Measurements from ENCODE around the gene CHML.
"Not testable (repeated sequence)": the region's sequence is repeated elsewhere in the genome, so short reads cannot be mapped to it uniquely, and the experiment has no call there.

CHML gene

GRCh38 chr1:241640149-241640866 is at the start of gene CHML, which contains the start of gene OPN3:
Gene CHML, minus strand, starts transcription at chr1:241640369. Its CDS starts 4,603 bp downstream, at chr1:241635766.
Gene OPN3, minus strand, starts transcription at chr1:241640369. Its CDS starts 115 bp downstream, at chr1:241640254.
- DNase-seq, result peak; percentile 96

- no peak for DNase-seq
Measured at GRCh38 chr1:241688940-241689368, 48.8 kb upstream of the CHML start.

- DNase-seq, result no peak
Measured at GRCh38 chr1:241684108-241684507, 43.9 kb upstream of the CHML start.

- no peak for DNase-seq
Measured at GRCh38 chr1:241682921-241683320, 42.8 kb upstream of the CHML start.

- not testable (repeated sequence) for DNase-seq
Measured at GRCh38 chr1:241681861-241682448, 41.8 kb upstream of the CHML start.

GRCh38 chr1:241679961-241680360 is 39.8 kb upstream of the CHML start:
- no peak for DNase-seq

GRCh38 chr1:241679404-241679803 is 39.2 kb upstream of the CHML start:
- DNase-seq, result no peak

- no peak for DNase-seq
Measured at GRCh38 chr1:241678536-241678935, 38.4 kb upstream of the CHML start.

GRCh38 chr1:241677201-241677600 is 37.0 kb upstream of the CHML start:
- no peak for DNase-seq

GRCh38 chr1:241675983-241676382 is 35.8 kb upstream of the CHML start:
- no peak for DNase-seq

- DNase-seq, result no peak
Measured at GRCh38 chr1:241674805-241675384, 34.7 kb upstream of the CHML start.

- DNase-seq, result no peak
Measured at GRCh38 chr1:241672301-241672700, 32.1 kb upstream of the CHML start.

GRCh38 chr1:241666419-241666818 is 26.2 kb upstream of the CHML start:
- DNase-seq, result no peak

- no peak for DNase-seq
Measured at GRCh38 chr1:241660424-241660972, 20.3 kb upstream of the CHML start.

GRCh38 chr1:241659016-241659415 is 18.8 kb upstream of the CHML start:
- DNase-seq, result not testable (repeated sequence)

- DNase-seq, result no peak
Measured at GRCh38 chr1:241658081-241658793, 18.1 kb upstream of the CHML start.

GRCh38 chr1:241654641-241655040 is 14.5 kb upstream of the CHML start:
- DNase-seq, result no peak

GRCh38 chr1:241654019-241654418 is 13.8 kb upstream of the CHML start:
- DNase-seq, result no peak

- no peak for DNase-seq
Measured at GRCh38 chr1:241652012-241652411, 11.8 kb upstream of the CHML start, which contains the start of gene WDR64. Gene WDR64, plus strand, starts transcription at chr1:241652281. Its CDS starts 204 bp downstream, at chr1:241652485.

GRCh38 chr1:241648159-241648558 is 8.0 kb upstream of the CHML start:
- DNase-seq, result no peak

GRCh38 chr1:241647658-241648057 is 7.5 kb upstream of the CHML start:
- no peak for DNase-seq

- DNase-seq, result no peak
Measured at GRCh38 chr1:241646201-241646600, 6.0 kb upstream of the CHML start.

- DNase-seq, result no peak
Measured at GRCh38 chr1:241645199-241645598, 5.0 kb upstream of the CHML start.

Data from NCI-H2107 (cell line).